H1 (cell line): Measurements from ENCODE around the gene RER1. TPM values are rescaled to one million over a fixed set of nuclear protein-coding genes. Genes with fewer than 3 reads are reported as not detected.

Experiments
- BRCA1 ChIP-seq: IDR thresholded peaks from 2 replicates; pipeline ENCODE4 v1.6.1; 2012; ENCODE audit warnings: low read depth, low read length, improper control_type of control experiment
- CBX8 ChIP-seq: fragments of 300-800, 300-1000 bp; sonication (generic); IDR thresholded peaks from 2 replicates; pipeline ENCODE4 v1.7.1; 2016; ENCODE audit warnings: low read depth, low read length, borderline replicate concordance
- GTF2F1 ChIP-seq: IDR thresholded peaks from 2 replicates; pipeline ENCODE4 v1.6.1; 2012; ENCODE audit warnings: low read depth, low read length, improper control_type of control experiment, borderline replicate concordance
- TAF7 ChIP-seq: optimal IDR thresholded peaks from 2 replicates; pipeline ENCODE3; 2011; ENCODE audit warnings: low read depth, mild to moderate bottlenecking, inconsistent platforms, low read length, moderate library complexity, borderline replicate concordance
- TCF12 ChIP-seq: IDR thresholded peaks from 2 replicates; pipeline ENCODE4 v1.6.1; 2011; ENCODE audit warnings: low read depth, mild to moderate bottlenecking, low read length
- polyA plus RNA-seq, 7 experiments: library from polyadenylated mRNA; depleted of rRNA in 3 of 7; stranded (reverse) in 5 of 7; unstranded in 2 of 7; fragments of >200 nt in 5 of 7; fragments of 200-250 nt in 2 of 7; gene quantifications; 1 replicate in 5 of 7; 2 replicates in 1 of 7; 4 replicates in 1 of 7; pipeline versions ENCODE4 v1.2.1 to v1.2.3, GENCODE V29; 2011 to 2013; ENCODE audit warnings: missing spikeins in 2 of 7, mixed read lengths in 2 of 7
- total RNA-seq: library from RNA; stranded (reverse); fragmentation: NEBNext Ultra II Directional; extraction: Animal tissue kit (Norgen Biotek cat#: 25700); gene quantifications from 2 replicates; pipeline ENCODE4 v1.2.1, GENCODE V29; 2021

The RER1 gene
- total and polyA plus RNA-seq, 2 of the 8 experiments (the other 6 are each of a cell fraction or from before 2014, with no cell fraction given) = 102 to 134 TPM

DNA sequence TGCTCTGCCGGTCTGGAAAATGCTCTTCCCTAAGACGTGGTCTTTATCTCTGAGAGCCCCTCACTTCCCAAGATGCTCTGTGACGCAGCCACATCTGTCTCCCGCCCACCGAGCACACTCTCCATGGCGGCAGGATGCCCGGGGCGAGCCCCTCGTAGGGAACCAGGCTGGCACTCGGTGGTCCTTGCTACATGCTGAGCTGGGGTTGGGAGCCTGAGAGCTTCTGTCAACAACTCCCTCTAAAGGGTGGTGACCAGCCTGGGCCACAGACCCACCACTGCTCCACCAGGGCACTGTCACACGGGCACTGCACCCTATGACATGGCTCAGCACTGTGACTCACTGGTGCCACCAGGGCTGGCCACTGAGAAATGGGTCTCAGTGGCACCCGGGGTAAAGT lies 18.1 kb downstream of the RER1 start (continued):
- TF ChIP-seq GTF2F1 (no peak), TAF7 (no peak), CBX8 (no peak), BRCA1 (no peak), TCF12 (no peak)
- TF ChIP-seq, all 59 proteins: peak for 0
